ENCODE data around the gene MYOCD.

The MYOCD gene

GRCh38 chr17:12756786-12757185 lies 91.1 kb downstream of the MYOCD start:
- DNase-seq (ENCODE audit: low spot score) = no peak

- no peak for DNase-seq (ENCODE audit: low spot score)
These were observed 93.4 kb downstream of the MYOCD start for GRCh38 chr17:12759090-12759489.

DNA sequence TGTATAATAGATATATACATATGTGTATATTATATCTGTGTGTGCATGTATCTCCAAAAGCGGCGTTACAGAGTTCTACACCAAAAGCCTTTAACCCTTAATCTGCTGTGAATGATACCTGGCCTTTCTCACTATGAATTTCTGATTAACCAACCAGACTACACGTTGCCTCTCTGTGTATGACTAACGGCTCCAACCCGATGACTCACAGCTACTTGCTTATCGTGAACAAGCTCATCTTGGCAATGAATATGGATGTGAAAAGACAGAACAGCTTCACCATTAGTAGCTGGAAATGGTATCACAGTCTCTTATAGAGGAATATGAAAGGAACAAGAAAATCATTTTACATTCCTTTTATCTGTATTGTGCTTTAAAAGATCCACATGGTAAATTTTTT lies 99.9 kb downstream of the MYOCD start:
- DNase-seq (ENCODE audit: low spot score) = no peak

DNA sequence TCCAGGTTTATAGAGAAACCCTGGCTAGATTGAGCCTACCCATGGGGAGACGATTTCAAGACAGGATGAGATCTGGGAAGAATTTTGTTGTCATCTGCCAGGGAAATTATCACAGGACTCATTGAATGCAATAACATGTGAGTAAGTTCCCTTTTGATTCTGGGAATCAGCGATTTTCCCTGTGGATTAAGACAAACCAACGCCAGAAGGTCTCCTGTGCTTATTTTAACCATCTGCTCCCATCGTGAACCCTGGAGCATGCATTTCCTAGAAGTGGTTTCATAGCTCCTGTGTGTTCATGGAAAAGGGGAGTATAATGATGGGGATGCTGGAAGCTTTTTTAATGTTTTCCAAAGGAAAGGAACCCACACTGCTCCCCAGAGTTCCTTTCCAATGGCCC lies 102.6 kb downstream of the MYOCD start:
- DNase-seq (ENCODE audit: low spot score) = no peak

DNA sequence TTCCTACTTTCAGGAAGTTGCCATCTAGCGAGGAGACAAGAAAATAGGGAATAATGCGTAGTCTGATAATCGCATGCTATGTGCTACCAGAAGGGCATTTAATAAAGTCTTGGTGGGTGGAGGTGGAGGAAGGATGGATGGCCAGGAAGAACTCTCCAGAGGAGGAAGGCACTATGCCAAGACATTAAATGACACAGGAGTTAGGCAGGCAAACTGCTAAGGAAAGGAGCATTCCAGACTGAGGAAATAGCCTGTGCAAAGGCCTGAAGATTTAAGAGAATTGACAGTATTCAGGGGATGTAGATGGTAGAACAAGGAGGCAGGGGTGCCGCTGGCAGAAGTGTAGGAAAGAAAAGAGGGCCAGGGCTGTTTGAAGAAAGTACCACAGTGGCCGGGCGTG lies 104.3 kb downstream of the MYOCD start:
- DNase-seq (ENCODE audit: low spot score) = no peak

GRCh38 chr17:12773153-12773552 lies 107.5 kb downstream of the MYOCD start:
- DNase-seq (ENCODE audit: low spot score) = no peak

DNA sequence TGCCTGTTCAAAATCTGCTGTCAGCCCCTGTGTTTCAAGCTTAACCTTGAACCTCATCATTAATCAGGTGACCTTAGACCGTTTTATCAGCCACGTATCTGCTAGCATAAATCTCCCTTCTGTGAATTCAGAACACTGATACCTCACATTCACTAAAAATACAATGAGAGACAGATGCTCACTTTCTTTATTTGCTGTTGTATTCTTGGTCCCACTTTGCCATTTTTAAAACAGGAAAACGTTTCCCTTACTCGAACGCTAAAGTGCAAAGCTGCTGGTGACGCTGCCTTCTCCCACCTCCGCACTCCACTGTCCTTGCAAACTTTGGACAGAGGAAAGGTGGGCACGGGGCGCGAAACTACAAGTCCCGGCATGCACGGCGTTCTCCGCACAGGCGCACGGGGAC lies 123.4 kb downstream of the MYOCD start:
- no peak for DNase-seq (ENCODE audit: low spot score)

DNA sequence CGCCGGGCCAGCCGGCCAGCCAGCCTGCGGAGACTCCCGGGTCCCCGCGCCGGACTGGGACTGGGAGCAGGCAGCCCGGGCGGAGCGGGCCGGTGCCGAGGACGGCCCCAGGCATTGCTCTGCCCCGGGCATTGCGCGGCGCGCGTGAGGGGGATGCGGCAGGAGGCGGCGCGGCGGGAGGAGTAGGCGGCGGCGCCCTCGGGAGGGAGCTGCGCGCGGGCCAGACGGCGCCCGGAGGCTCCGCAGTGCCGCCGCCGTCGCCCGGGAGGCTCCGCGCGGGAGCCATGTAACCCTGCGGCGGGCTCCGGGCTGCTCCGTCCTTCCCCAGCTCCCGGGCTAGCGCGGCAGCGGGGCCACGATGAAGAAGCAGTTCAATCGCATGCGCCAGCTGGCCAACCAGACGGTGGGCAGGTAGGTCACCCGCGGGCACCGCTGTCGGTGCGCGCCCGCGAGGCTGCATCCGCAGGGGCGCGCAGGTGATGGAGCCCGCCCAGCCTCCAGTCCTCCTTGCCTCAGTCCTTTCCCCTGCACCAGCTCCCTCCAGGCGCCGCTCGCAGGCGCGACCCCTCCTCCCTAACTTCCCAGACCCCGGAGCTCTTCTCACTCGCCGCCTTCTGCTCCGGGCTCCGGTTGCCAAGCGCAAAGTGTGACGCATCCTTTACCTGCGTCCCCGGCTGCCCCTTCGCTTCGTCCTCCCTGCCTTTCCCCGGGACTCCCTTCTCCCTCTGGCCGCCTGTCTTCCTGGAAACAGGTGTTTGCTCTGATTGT lies 124.0 kb downstream of the MYOCD start, which contains the start of gene ARHGAP44:
TSS of gene ARHGAP44 (plus strand) at position 18 of the 768 bp plus-strand sequence. CDS start at position 359, 341 bp downstream.
- DNase-seq (ENCODE audit: low spot score) = no peak

DNA sequence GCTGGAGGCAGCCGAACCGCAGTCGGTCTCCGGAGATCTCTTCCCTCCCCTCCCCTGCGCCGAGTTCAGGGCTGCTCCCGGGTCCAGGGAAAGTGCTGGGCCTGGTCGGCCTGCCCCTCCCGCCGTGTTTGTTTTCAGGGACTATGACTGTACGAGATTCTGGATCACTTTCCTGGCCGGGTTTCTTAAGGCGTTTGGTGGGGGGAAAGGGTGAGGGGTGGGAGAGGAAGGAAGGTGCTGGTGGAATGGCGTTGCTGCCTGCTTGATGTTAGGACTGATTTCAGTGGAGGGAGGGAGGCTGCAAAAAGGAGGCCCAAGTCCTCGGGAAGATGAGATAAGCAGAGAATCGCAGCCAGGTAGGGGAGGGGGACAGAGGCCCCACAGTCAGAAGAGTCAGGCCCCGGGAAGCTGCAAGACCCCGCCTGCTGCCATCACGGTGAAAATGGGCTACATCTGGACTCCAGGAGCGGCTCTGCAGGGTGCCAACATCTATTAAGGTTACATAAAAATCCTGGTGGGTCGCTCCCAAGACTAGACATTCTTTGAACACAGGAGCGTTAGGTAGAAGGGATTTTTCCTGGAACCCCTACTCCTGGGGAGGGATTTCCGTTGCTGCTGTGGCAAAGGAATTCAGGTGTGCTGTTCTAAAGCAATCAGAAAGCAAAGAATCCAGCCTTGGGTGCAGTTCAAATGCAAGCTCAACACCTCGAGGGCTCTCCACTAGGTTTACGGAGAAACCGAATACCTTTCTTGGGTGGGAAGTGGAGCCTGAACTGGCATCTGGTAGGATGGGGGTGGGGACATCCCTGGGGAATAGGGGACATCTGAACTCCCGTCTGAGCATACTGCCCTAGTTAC lies 124.8 kb downstream of the MYOCD start:
- no peak for DNase-seq (ENCODE audit: low spot score)

DNA sequence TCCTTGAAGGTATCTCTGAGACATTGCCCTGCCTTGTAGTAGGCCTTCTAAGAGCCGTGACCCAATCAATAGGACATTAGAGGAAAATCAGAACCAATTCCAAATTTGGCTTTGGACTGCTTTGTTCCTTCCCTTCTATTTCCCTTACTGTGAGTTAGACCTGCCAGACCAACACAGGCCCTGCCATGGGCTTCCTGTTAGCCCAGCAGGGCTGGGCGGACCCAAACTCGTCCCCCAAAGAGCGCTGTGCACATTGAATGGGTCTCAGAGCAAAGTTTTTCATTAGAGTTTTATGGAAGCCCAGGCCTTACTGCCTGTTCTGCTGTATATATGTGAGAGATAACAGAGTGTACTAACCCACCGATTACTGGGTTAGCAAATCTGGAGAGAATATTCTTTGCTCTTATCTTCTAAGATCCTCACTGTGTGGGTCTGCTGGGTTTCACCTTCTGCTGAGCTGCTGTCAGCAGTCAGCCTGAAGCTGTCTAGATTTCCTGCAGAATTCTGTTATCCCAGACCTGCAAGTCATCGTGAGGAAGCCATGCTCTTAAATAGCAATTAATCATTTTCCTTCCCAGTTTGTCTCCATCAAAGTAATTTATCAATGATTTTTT lies 129.3 kb downstream of the MYOCD start:
- DNase-seq (ENCODE audit: low spot score) = no peak

DNA sequence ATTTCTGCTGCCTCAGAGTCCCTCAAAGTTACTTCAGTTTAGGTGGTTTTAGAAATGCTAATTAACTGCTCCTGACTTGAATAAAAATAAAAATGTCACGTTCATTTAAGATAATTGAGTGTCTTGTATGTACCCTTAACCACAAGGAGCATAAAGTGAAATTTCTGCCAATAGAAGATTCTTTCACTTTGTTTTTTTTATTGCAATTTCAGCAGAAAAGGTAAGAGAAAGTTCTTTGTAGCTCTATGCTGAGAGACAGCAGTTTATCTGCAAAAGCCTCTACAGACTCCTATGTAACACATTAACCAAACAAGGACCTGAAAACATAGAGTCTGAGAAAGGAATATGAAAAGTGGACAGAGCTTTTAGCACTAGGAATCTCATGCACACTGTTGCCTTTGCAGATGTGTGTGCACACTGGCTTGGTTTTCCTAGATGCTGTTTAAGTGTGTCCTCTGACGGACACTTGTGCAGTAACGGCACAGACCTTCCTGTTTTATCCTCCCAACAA lies 135.2 kb downstream of the MYOCD start:
- DNase-seq (ENCODE audit: low spot score) = no peak

DNA sequence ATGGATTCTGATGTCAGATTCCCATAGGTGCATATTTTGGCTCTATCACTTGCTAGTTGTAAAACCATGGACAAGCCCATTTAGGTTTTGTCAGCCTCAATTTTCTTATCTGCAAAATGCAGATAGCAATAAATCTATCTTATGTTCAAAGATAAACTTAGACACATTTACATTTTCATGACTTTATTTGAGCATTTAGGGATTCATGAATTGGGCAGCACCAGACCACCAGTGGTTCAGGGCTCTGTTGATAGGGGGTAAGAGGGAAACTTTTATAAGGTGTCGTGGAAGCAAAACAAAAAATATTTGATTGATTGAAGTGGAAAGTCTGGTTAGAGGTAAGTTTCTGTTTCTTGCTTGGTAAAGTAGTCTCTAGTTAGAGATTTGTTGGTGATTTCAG lies 140.9 kb downstream of the MYOCD start:
- DNase-seq (ENCODE audit: low spot score) = no peak

- DNase-seq (ENCODE audit: low spot score) = no peak
These were observed 143.0 kb downstream of the MYOCD start for GRCh38 chr17:12808723-12809122.

DNA sequence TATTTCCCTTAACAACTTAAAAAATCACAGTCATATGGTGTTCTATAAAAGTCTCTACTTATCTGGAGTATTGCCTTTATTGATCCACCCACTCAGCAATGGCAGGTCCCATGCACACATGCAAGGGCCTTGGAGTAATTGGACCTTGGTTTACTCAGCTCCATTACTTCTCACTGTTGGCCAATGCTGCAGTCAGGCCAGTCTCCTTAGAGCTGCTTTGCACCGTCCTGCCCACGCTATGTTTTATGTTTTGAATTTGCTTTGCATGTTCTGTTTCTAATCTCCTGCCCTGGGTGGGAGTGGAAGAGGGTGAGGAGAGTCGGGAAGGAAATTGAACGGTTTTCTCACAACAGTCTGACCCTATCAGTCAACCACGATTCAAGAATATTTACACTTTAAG lies 147.2 kb downstream of the MYOCD start:
- no peak for DNase-seq (ENCODE audit: low spot score)

DNA sequence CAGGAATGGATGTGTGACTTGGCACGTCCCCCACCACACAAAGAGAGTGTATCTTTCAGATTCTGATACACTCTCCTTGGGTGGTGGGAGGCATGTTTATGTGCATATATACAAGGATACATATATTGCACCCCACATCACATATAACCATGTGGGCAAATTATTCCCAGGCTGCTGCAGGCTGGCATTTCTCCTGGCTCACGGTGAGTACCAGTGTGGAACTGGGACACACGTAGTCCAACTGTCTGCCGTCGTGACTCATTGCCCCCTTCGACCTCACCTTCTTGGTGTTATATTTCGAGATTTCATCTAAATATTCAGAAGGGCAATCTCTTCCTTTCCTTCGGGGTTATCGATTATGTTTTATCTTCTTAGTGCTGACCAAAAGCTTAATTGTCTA lies 148.0 kb downstream of the MYOCD start:
- DNase-seq (ENCODE audit: low spot score) = no peak

DNA sequence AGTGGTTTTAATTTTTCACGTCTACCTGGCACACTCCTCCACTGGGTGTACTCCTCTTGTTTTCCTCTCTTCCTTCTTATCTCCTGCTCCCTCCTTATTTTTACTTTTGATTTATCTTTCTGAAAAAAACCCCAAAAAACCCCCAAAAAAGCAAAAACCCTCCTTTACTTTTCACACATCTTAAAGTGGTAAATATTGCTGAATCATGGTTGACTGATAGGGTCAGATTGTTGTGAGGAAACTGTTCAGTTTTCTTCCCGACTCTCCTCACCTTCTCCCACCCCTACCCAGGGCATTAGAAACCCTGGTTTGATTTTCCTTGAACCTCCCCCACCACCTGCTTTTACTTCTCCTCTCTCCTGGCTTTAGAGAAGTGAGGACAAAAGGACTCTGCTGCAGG lies 149.0 kb downstream of the MYOCD start:
- no peak for DNase-seq (ENCODE audit: low spot score)

GRCh38 chr17:12815642-12816141 lies 150.0 kb downstream of the MYOCD start:
- no peak for DNase-seq (ENCODE audit: low spot score)

All from CD4-positive, alpha-beta T cell treated with Interleukin-15 for 4 hours (primary cell).